Common myeloid progenitor, CD34-positive (primary cell): ENCODE measurements around the gene WDFY4.

Source experiments
- CTCF ChIA-PET: fragments of 350-600 bp; sonication (Branson Sonifier 250); formaldehyde crosslinking; loops from one replicate; lab custom pipeline; 2021; ENCODE audit warnings: antibody characterized with exemption; lab: Charles Lee
- POLR2A ChIA-PET: fragments of 350-600 bp; sonication (Branson Sonifier 250); formaldehyde crosslinking; loops from one replicate; lab custom pipeline; 2021; ENCODE audit warnings: antibody characterized with exemption; lab: Charles Lee
- DNase-seq, 3 donors: peaks; one replicate each; pipeline versions ENCODE4 v3.0.0 to v3.0.0-alpha.2; 2013
- H3K27ac ChIP-seq, 2 experiments: 1 replicate in 1 of 2; 2 replicates in 1 of 2; pipeline ENCODE4 v1.7.0; 2013; ENCODE audit warnings: inconsistent platforms in 2 of 2, low read length in 2 of 2, mild to moderate bottlenecking in 2 of 2, low read depth in 1 of 2, moderate library complexity in 1 of 2; ENCODE audit not compliant: severe bottlenecking in 2 of 2, insufficient read depth in 1 of 2, poor library complexity in 1 of 2
- H3K27me3 ChIP-seq, 5 experiments: replicated peaks in 2 of 5; 1 replicate in 3 of 5; 2 replicates in 2 of 5; pipeline versions ENCODE4 v1.6.1 to v1.7.0; 2013; ENCODE audit warnings: low read length in 4 of 5, mild to moderate bottlenecking in 2 of 5, moderate library complexity in 2 of 5, inconsistent platforms in 1 of 5; ENCODE audit not compliant: insufficient read depth in 5 of 5, control insufficient read depth in 4 of 5
- H3K36me3 ChIP-seq, 4 experiments: 1 replicate in 2 of 4; 2 replicates in 2 of 4; pipeline versions ENCODE4 v1.6.1 to v1.7.0; 2013; ENCODE audit warnings: low read length in 3 of 4, control low read depth in 1 of 4, mild to moderate bottlenecking in 1 of 4; ENCODE audit not compliant: control insufficient read depth in 4 of 4, insufficient read depth in 4 of 4
- H3K4me1 ChIP-seq, 4 experiments: 1 replicate in 3 of 4; 2 replicates in 1 of 4; pipeline versions ENCODE4 v1.6.1 to v1.7.1; 2013; ENCODE audit warnings: low read length in 3 of 4, mild to moderate bottlenecking in 3 of 4, control low read depth in 1 of 4, inconsistent platforms in 1 of 4, moderate library complexity in 1 of 4; ENCODE audit not compliant: control insufficient read depth in 4 of 4, insufficient read depth in 4 of 4; ENCODE audit errors: control extremely low read depth in 1 of 4
- H3K4me3 ChIP-seq, 7 experiments: 1 replicate in 4 of 7; 2 replicates in 3 of 7; pipeline versions ENCODE4 v1.5.1 to v1.7.0; 2013; ENCODE audit warnings: mild to moderate bottlenecking in 7 of 7, low read length in 6 of 7, moderate library complexity in 6 of 7, inconsistent platforms in 2 of 7, low read depth in 2 of 7, control low read depth in 1 of 7; ENCODE audit not compliant: insufficient read depth in 4 of 7, control insufficient read depth in 1 of 7; ENCODE audit errors: extremely low read depth in 1 of 7
- H3K9me3 ChIP-seq, 5 experiments: 1 replicate in 4 of 5; 2 replicates in 1 of 5; pipeline versions ENCODE4 v1.6.1 to v1.7.1; 2013; ENCODE audit warnings: low read length in 4 of 5, mild to moderate bottlenecking in 2 of 5, inconsistent platforms in 1 of 5, low read depth in 1 of 5, moderate library complexity in 1 of 5; ENCODE audit not compliant: control insufficient read depth in 4 of 5, insufficient read depth in 2 of 5; ENCODE audit errors: control extremely low read depth in 1 of 5
- WGBS: methylation state at CpG from one replicate; pipeline ENCODE4 v1.1.5; 2013; ENCODE audit not compliant: insufficient coverage; 5-methylcytosine and 5-hydroxymethylcytosine counted together

The WDFY4 gene

DNA sequence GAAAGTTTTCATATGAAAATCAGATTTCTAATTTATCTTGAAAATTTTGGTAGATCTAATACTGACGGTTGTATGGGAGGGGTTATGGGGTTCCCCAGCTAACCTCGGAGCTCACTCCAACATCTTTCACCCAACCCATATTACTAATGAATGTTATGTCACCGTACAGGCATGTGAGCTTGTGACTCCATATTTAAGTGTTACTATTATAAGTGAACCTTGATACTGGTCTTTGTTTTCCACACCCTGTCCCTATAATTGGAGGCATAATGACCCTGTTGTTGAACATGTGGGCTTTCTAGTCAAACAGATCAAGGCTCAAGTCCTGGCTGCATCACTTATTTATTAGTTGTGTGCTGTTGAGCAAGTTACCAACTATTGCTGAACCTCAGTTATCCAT lies 27.2 kb downstream of the WDFY4 start:
- no CpG with 5 or more reads among the region's 3 CpGs for WGBS
- Histone ChIP-seq H3K9me3 (peaks cover 4 to 8% (median 5%) of the 10 kb centered on the region in 5 experiments), H3K4me3 (no peak overlapping the region), H3K4me1 (peaks cover 0 to 6% (median 1%) of the 10 kb centered on the region in 4 experiments), H3K27ac (no peak overlapping the region), H3K27me3 (no peaks in the 10 kb centered on the region), H3K36me3 (peaks cover 2 to 69% (median 42%) of the 10 kb centered on the region in 4 experiments)
- CTCF ChIA-PET = no interaction called here
- POLR2A ChIA-PET = no interaction called here
- no peak for DNase-seq

DNA sequence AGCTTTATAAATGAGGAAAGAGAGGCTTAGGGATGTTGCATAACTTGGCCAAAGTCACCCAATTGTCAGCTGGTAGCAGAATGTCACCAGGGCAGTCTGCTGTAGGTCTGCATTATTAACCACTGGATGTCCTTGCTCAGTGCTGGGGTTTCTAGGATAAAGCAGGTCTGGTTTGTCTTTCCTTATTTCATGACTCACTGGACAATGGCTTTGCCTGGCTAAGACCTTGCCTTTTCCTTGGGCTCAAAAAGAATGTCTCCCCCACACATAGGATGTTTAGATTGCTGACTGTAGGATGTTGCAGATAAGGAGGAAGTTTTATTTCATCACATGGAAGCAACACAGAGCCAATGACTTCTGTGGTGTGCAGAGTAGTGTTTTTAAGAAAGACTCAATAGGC lies 29.4 kb downstream of the WDFY4 start:
- Histone ChIP-seq H3K9me3 (peaks cover 4 to 8% (median 5%) of the 10 kb centered on the region in 5 experiments), H3K27me3 (no peaks in the 10 kb centered on the region), H3K4me1 (peaks cover 0 to 2% (median 0%) of the 10 kb centered on the region in 4 experiments), H3K27ac (no peak overlapping the region), H3K36me3 (peaks cover 2 to 81% (median 42%) of the 10 kb centered on the region in 4 experiments), H3K4me3 (no peak overlapping the region)
- no peak for DNase-seq
- CTCF ChIA-PET = interaction anchor here (1.4 to 1.8 kb wide), 2 partner anchors 14 to 56 kb away, joined by 5 read pairs; no protein-coding TSS in a partner anchor
- POLR2A ChIA-PET = no interaction called here

- WGBS = 82% methylated on average over 2 of the region's 4 CpGs
- ChIA-PET POLR2A (no interaction called here), CTCF (interaction anchor here (1.1 to 2.0 kb wide), 3 partner anchors 8 to 60 kb away, joined by 3 to 7 read pairs (median 6); no protein-coding TSS in a partner anchor)
Observed at GRCh38 chr10:48716416-48716815, 31.7 kb downstream of the WDFY4 start.

GRCh38 chr10:48720611-48721010 lies 35.9 kb downstream of the WDFY4 start:
- ChIA-PET POLR2A (no interaction called here), CTCF (no interaction called here)
- 94% methylated on average over 5 of the region's 5 CpGs for WGBS
- H3K4me3 ChIP-seq = no peak overlapping the region
- H3K9me3 ChIP-seq = no peaks in the 10 kb centered on the region
- H3K36me3 ChIP-seq = peaks cover 0 to 84% (median 36%) of the 10 kb centered on the region in 4 experiments
- H3K27me3 ChIP-seq = no peaks in the 10 kb centered on the region
- no peaks in the 10 kb centered on the region for H3K4me1 ChIP-seq
- no peak overlapping the region for H3K27ac ChIP-seq
- no peak for DNase-seq

More at GRCh38 chr10:48716416-48716815, 31.7 kb downstream of the WDFY4 start:
- peaks cover 2 to 82% (median 40%) of the 10 kb centered on the region in 4 experiments for H3K36me3 ChIP-seq
- peaks cover 0 to 2% (median 0%) of the 10 kb centered on the region in 4 experiments for H3K4me1 ChIP-seq
- H3K27me3 ChIP-seq = no peaks in the 10 kb centered on the region
- H3K27ac ChIP-seq = no peak overlapping the region
- peaks cover 4 to 8% (median 5%) of the 10 kb centered on the region in 5 experiments for H3K9me3 ChIP-seq
- no peak for DNase-seq
- H3K4me3 ChIP-seq = no peak overlapping the region

- WGBS = 98% methylated on average over 9 of the region's 11 CpGs
Observed at GRCh38 chr10:48722153-48723145, 37.8 kb downstream of the WDFY4 start.

DNA sequence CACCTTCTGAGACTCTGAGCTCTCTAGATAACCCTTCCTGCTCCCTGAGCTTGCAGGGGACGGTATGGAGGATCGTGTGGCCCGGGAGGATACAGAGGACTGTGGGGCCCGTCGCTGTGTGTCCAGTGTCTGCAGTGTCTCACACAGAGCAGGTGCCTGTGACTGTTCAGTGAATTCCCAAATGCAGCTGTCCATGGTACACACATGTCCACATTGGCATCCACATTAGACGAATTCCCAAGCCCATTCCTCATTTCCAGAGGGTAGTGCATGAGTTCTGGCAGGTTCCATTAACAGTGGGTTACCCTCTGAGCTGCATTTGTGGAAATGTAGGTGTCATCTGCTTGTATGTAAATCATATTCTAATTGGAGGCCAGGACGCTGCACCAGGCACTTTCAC lies 39.5 kb downstream of the WDFY4 start:
- 94% methylated on average over 7 of the region's 7 CpGs for WGBS
- Histone ChIP-seq H3K4me3 (no peak overlapping the region), H3K27ac (no peak overlapping the region), H3K9me3 (no peaks in the 10 kb centered on the region), H3K27me3 (no peaks in the 10 kb centered on the region), H3K36me3 (peaks cover 14 to 97% (median 66%) of the 10 kb centered on the region in 4 experiments), H3K4me1 (no peaks in the 10 kb centered on the region)
- ChIA-PET CTCF (interaction anchor here (1.5 kb wide), 1 partner anchor 8 kb away, joined by 3 read pairs; no protein-coding TSS in a partner anchor), POLR2A (interaction anchor here (0.6 kb wide), 1 partner anchor 191 kb away, joined by 3 read pairs; no protein-coding TSS in a partner anchor)
- DNase-seq = no peak

More at GRCh38 chr10:48722153-48723145, 37.8 kb downstream of the WDFY4 start:
- no peaks in the 10 kb centered on the region for H3K27me3 ChIP-seq
- no peaks in the 10 kb centered on the region for H3K9me3 ChIP-seq
- peaks cover 4 to 89% (median 54%) of the 10 kb centered on the region in 4 experiments for H3K36me3 ChIP-seq
- no peak overlapping the region for H3K4me3 ChIP-seq
- no peak overlapping the region for H3K27ac ChIP-seq
- H3K4me1 ChIP-seq = no peaks in the 10 kb centered on the region
- ChIA-PET POLR2A (no interaction called here), CTCF (interaction anchor here (1.1 kb wide), 1 partner anchor 256 kb away, joined by 3 read pairs; no protein-coding TSS in a partner anchor)
- DNase-seq = no peak
